ENCODE measurements around the gene IKZF1. TPM values are rescaled to one million over a fixed set of nuclear protein-coding genes. Genes with fewer than 3 reads are reported as not detected.
A peak's percentile ranks its signal among the peaks of the same experiment; 100 is the strongest.

IKZF1 gene
- total RNA-seq, 1 donor from 2014 or later: 40.9 TPM

DNA sequence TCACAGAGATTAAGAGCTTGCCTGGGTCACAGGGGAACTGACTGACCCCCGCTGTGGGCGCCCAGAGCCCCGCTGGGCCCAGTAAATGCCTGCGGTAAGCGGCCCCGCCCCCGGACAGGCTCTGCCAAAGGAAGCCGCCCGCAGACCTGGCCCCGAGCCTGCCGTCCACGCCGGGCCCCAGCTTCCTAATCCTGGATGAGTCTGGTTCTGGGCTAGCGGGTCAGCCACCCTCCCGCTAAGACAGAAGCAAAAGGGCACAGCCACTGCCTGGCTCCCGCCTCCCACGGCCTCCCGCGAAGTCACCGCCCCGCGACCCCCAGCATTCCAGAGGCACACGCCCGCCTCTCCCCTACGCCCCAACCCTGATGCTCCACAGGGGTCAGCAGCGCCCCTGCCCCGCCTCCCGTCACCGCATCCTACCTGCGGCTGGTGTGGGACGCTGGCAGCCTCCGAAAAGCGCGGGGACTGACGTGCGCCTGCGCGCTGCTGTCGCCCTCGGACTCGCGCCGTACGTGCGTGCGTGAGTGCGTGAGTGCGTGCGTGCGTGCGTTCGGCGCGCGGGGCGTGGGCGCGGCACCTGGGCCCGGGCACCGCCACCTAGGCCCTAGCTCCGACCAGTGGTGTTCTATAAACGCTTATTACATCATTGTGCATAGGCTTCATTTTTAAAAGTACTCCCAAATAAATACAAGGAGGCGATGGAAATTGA, 145.5 kb downstream of the IKZF1 start, which contains the start of gene FIGNL1:
TSS of gene FIGNL1 (minus strand) at position 470 of the 709 bp plus-strand sequence. CDS start 3,063 bp downstream, outside the sequence.
- DNase-seq (ENCODE audit: low spot score): peak; percentile 79

DNA sequence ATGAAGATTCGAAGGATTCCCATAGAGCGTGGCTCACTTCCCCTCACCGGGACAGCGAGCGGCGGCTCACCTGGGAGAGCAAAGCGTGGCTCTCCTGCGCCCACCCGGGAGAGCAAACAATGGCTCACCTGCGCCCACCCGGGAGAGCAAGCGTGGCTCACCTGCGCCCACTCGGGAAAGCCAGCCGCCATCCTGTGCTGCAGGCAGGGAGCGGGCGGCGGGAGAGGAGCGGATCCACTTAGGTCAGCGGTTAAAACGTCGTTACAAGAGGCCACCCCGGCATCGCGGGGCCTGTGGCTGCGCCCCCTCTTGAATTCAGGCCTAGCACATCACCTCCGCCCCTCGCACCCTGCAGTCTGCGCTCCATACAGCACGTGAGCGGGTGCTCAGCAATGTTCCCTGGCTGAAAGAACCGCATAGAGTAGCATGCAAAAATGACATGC, 146.1 kb downstream of the IKZF1 start:
- no peak for DNase-seq (ENCODE audit: low spot score)

Other genes with a start within 250 kb of the IKZF1 start
- not detected for gene ZPBP, start 211.5 kb upstream of the IKZF1 start, total RNA-seq (ENCODE audit: insufficient read depth, low replicate concordance)
- gene FIGNL1, start 145.6 kb downstream of the IKZF1 start, total RNA-seq (ENCODE audit: insufficient read depth, low replicate concordance): 9.6 TPM